ENCODE data around the gene ANXA2.
"Not testable (repeated sequence)": the region's sequence is repeated elsewhere in the genome, so short reads cannot be mapped to it uniquely, and the experiment has no call there.

ANXA2 gene

GRCh38 chr15:60423537-60423936, 25.8 kb upstream of the ANXA2 start:
- Histone ChIP-seq H3K27me3 (ENCODE audit: control insufficient read depth in 1 of 2, insufficient read depth in 2 of 2, low read length in 2 of 2) (no peaks in the 10 kb centered on the region), H3K36me3 (ENCODE audit: control insufficient read depth in 1 of 2, insufficient read depth in 2 of 2, low read length in 2 of 2) (peaks cover 2 to 6% of the 10 kb centered on the region in 2 donors), H3K27ac (ENCODE audit: low read depth, low read length) (no peak overlapping the region), H3K9ac (ENCODE audit: low read depth in 1 of 2, low read length in 2 of 2) (no peak overlapping the region), H3K4me3 (ENCODE audit: low read depth in 1 of 2, low read length in 2 of 2) (no peak overlapping the region), H3K9me3 (ENCODE audit: control insufficient read depth in 1 of 2, low read length in 2 of 2) (no peaks in the 10 kb centered on the region), H3K4me1 (ENCODE audit: control insufficient read depth in 1 of 2, insufficient read depth in 2 of 2, low read length in 2 of 2) (peaks cover 0 to 26% of the 10 kb centered on the region in 2 donors)

GRCh38 chr15:60421544-60421943, 23.8 kb upstream of the ANXA2 start:
- H3K27ac ChIP-seq (ENCODE audit: low read depth, low read length): no peak overlapping the region
- H3K4me1 ChIP-seq (ENCODE audit: control insufficient read depth in 1 of 2, insufficient read depth in 2 of 2, low read length in 2 of 2): peaks cover 4 to 26% of the 10 kb centered on the region in 2 donors
- no peak overlapping the region for H3K9ac ChIP-seq (ENCODE audit: low read depth in 1 of 2, low read length in 2 of 2)
- H3K36me3 ChIP-seq (ENCODE audit: control insufficient read depth in 1 of 2, insufficient read depth in 2 of 2, low read length in 2 of 2): no peaks in the 10 kb centered on the region
- no peaks in the 10 kb centered on the region for H3K27me3 ChIP-seq (ENCODE audit: control insufficient read depth in 1 of 2, insufficient read depth in 2 of 2, low read length in 2 of 2)
- no peak overlapping the region for H3K4me3 ChIP-seq (ENCODE audit: low read depth in 1 of 2, low read length in 2 of 2)
- H3K9me3 ChIP-seq (ENCODE audit: control insufficient read depth in 1 of 2, low read length in 2 of 2): no peaks in the 10 kb centered on the region

DNA sequence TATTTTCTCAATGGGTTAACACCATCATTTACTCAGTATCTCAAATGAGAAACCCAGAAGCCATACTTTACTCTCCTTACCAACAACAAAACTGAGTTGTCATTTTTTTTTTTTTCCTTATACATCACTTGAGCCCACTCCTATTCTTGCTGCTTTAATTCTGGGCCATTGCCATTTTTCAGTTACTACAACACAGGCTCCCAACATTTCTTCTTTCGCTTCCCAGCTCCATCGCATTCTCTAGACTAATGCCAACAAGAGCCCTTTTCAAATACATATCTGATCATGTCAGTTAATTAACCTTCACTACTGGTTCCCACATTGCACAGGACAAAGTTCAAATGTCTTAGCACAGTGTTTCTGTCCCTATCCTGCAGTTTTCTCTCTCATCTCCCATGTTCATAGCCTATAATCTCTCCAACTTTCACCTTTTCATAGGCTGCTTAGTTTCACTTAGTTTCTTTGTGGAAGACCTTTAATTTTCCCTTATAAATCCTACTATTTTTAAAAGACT, 22.5 kb upstream of the ANXA2 start:
- Histone ChIP-seq H3K4me3 (ENCODE audit: low read depth in 1 of 2, low read length in 2 of 2) (no peak overlapping the region), H3K27ac (ENCODE audit: low read depth, low read length) (no peak overlapping the region), H3K9ac (ENCODE audit: low read depth in 1 of 2, low read length in 2 of 2) (no peak overlapping the region), H3K36me3 (ENCODE audit: control insufficient read depth in 1 of 2, insufficient read depth in 2 of 2, low read length in 2 of 2) (no peaks in the 10 kb centered on the region), H3K9me3 (ENCODE audit: control insufficient read depth in 1 of 2, low read length in 2 of 2) (no peaks in the 10 kb centered on the region), H3K27me3 (ENCODE audit: control insufficient read depth in 1 of 2, insufficient read depth in 2 of 2, low read length in 2 of 2) (no peaks in the 10 kb centered on the region), H3K4me1 (ENCODE audit: control insufficient read depth in 1 of 2, insufficient read depth in 2 of 2, low read length in 2 of 2) (peaks cover 4 to 26% of the 10 kb centered on the region in 2 donors)

DNA sequence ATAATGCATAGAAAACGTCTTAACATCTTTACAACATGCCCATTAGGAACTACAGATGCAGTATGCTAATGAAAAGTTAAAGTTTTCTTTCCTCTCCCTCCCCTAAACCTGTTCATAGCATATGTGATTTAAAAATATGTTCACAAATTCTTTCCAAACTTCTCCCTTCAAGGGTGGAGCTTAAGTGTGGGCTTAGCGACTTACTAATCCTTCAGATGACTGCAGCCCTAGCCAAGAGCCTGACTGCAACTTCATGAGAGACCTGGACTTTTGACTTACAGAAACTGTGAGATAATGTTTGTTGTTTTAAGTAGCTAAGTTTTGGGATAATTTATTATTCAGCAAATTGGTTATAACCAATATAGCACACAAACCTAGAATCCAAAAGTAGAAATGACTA, 22.0 kb upstream of the ANXA2 start:
- Histone ChIP-seq H3K4me3 (ENCODE audit: low read depth in 1 of 2, low read length in 2 of 2) (no peak overlapping the region), H3K9me3 (ENCODE audit: control insufficient read depth in 1 of 2, low read length in 2 of 2) (no peaks in the 10 kb centered on the region), H3K36me3 (ENCODE audit: control insufficient read depth in 1 of 2, insufficient read depth in 2 of 2, low read length in 2 of 2) (no peaks in the 10 kb centered on the region), H3K9ac (ENCODE audit: low read depth in 1 of 2, low read length in 2 of 2) (no peak overlapping the region), H3K27me3 (ENCODE audit: control insufficient read depth in 1 of 2, insufficient read depth in 2 of 2, low read length in 2 of 2) (no peaks in the 10 kb centered on the region), H3K27ac (ENCODE audit: low read depth, low read length) (no peak overlapping the region), H3K4me1 (ENCODE audit: control insufficient read depth in 1 of 2, insufficient read depth in 2 of 2, low read length in 2 of 2) (peaks cover 4 to 26% of the 10 kb centered on the region in 2 donors)

- Histone ChIP-seq H3K4me1 (ENCODE audit: control insufficient read depth in 1 of 2, insufficient read depth in 2 of 2, low read length in 2 of 2) (peaks cover 4 to 24% of the 10 kb centered on the region in 2 donors), H3K4me3 (ENCODE audit: low read depth in 1 of 2, low read length in 2 of 2) (no peak overlapping the region), H3K36me3 (ENCODE audit: control insufficient read depth in 1 of 2, insufficient read depth in 2 of 2, low read length in 2 of 2) (no peaks in the 10 kb centered on the region), H3K27me3 (ENCODE audit: control insufficient read depth in 1 of 2, insufficient read depth in 2 of 2, low read length in 2 of 2) (no peaks in the 10 kb centered on the region), H3K9me3 (ENCODE audit: control insufficient read depth in 1 of 2, low read length in 2 of 2) (no peaks in the 10 kb centered on the region), H3K27ac (ENCODE audit: low read depth, low read length) (no peak overlapping the region), H3K9ac (ENCODE audit: low read depth in 1 of 2, low read length in 2 of 2) (no peak overlapping the region)
These were observed 20.3 kb upstream of the ANXA2 start for GRCh38 chr15:60418096-60418495.

DNA sequence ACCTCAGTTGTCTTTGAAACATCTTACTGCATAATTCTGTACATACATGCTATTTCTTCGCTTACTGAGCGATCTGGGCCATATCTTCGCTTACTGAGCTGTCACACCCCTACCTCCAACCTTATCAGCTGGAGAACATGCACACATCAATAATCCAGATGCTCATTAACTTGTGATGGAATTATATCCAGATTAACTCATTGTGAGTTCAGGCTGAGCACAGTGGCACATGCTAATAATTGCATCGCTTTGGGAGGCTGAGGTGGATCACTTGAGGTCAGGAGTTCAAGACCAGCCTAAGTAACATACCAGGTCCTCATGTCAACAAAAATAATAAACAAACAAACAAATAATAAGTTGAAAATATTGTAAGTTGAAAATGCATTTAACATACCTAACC, 19.3 kb upstream of the ANXA2 start:
- peaks cover 4 to 26% of the 10 kb centered on the region in 2 donors for H3K4me1 ChIP-seq (ENCODE audit: control insufficient read depth in 1 of 2, insufficient read depth in 2 of 2, low read length in 2 of 2)
- no peak overlapping the region for H3K4me3 ChIP-seq (ENCODE audit: low read depth in 1 of 2, low read length in 2 of 2)
- H3K27me3 ChIP-seq (ENCODE audit: control insufficient read depth in 1 of 2, insufficient read depth in 2 of 2, low read length in 2 of 2): no peaks in the 10 kb centered on the region
- H3K27ac ChIP-seq (ENCODE audit: low read depth, low read length): no peak overlapping the region
- no peaks in the 10 kb centered on the region for H3K36me3 ChIP-seq (ENCODE audit: control insufficient read depth in 1 of 2, insufficient read depth in 2 of 2, low read length in 2 of 2)
- H3K9ac ChIP-seq (ENCODE audit: low read depth in 1 of 2, low read length in 2 of 2): no peak overlapping the region
- no peaks in the 10 kb centered on the region for H3K9me3 ChIP-seq (ENCODE audit: control insufficient read depth in 1 of 2, low read length in 2 of 2)

GRCh38 chr15:60416484-60416883, 18.7 kb upstream of the ANXA2 start:
- H3K27me3 ChIP-seq (ENCODE audit: control insufficient read depth in 1 of 2, insufficient read depth in 2 of 2, low read length in 2 of 2): no peaks in the 10 kb centered on the region
- peaks cover 4 to 26% of the 10 kb centered on the region in 2 donors for H3K4me1 ChIP-seq (ENCODE audit: control insufficient read depth in 1 of 2, insufficient read depth in 2 of 2, low read length in 2 of 2)
- H3K9me3 ChIP-seq (ENCODE audit: control insufficient read depth in 1 of 2, low read length in 2 of 2): no peaks in the 10 kb centered on the region
- no peak overlapping the region for H3K27ac ChIP-seq (ENCODE audit: low read depth, low read length)
- no peak overlapping the region for H3K4me3 ChIP-seq (ENCODE audit: low read depth in 1 of 2, low read length in 2 of 2)
- no peaks in the 10 kb centered on the region for H3K36me3 ChIP-seq (ENCODE audit: control insufficient read depth in 1 of 2, insufficient read depth in 2 of 2, low read length in 2 of 2)
- no peak overlapping the region for H3K9ac ChIP-seq (ENCODE audit: low read depth in 1 of 2, low read length in 2 of 2)

DNA sequence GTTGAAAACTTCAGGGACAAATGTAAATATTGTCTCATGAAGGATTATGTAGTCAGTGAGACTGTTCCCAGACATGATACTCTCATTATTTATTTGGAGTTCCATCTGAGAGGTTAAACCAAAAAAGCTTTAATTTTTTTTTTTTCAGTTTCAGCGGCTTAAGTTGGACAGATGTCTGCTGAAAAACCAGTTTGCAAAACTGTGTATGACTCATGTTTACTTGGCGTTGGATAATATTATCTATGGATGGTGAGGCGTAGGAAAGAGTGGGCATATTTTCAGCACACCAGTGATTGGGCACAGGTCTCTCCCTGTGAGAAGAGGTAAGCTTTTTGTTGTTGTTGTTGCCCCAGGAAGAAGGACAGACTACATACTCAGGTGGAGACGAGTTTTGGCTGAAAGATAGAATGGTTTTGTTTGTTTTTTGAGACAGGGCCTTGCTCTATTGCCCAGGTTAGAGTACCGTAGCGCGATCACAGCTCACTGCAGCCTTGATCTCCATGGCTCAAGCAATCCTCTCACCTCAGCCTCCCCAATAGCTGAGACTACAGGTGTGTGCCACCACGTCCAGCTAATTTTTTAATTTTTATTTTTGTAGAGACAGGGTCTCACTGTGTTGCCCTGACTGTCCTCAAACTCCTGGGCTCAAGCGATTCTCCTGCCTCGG, 16.4 kb upstream of the ANXA2 start:
- H3K27ac ChIP-seq (ENCODE audit: low read depth, low read length): no peak overlapping the region
- H3K4me3 ChIP-seq (ENCODE audit: low read depth in 1 of 2, low read length in 2 of 2): no peak overlapping the region
- H3K4me1 ChIP-seq (ENCODE audit: control insufficient read depth in 1 of 2, insufficient read depth in 2 of 2, low read length in 2 of 2): peaks cover 5 to 10% of the 10 kb centered on the region in 2 donors
- H3K27me3 ChIP-seq (ENCODE audit: control insufficient read depth in 1 of 2, insufficient read depth in 2 of 2, low read length in 2 of 2): no peaks in the 10 kb centered on the region
- no peak overlapping the region for H3K9ac ChIP-seq (ENCODE audit: low read depth in 1 of 2, low read length in 2 of 2)
- no peaks in the 10 kb centered on the region for H3K9me3 ChIP-seq (ENCODE audit: control insufficient read depth in 1 of 2, low read length in 2 of 2)
- H3K36me3 ChIP-seq (ENCODE audit: control insufficient read depth in 1 of 2, insufficient read depth in 2 of 2, low read length in 2 of 2): no peaks in the 10 kb centered on the region

DNA sequence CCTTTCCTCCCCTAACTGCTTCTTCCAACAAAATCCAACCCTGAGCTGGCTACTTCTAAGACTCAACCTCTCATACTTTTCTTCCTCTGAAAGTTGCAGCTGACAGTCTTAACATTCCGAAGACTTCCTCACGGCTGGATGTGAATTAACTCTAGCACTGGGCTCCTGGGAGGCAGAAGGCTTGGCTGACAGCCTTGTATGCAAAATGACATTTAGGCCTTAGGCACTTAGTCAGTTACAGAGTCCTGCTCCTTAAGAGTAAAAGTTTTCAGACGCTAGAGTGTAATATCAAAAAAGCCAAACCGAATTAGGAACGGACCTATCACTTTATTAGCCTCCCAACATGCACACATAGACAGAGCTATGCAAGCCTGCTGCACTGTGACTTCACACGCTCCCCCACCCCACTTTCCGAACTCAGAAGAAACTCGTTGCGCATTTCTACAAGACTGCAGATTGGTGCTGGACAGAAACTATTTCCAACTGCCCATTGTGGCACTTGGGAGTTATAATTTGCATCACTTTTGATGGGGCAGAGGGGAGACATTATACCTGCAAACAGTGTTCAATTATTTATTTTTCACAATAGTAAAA, 15.5 kb upstream of the ANXA2 start:
- H3K9me3 ChIP-seq (ENCODE audit: control insufficient read depth in 1 of 2, low read length in 2 of 2): no peaks in the 10 kb centered on the region
- H3K27ac ChIP-seq (ENCODE audit: low read depth, low read length): no peak overlapping the region
- no peak overlapping the region for H3K9ac ChIP-seq (ENCODE audit: low read depth in 1 of 2, low read length in 2 of 2)
- H3K36me3 ChIP-seq (ENCODE audit: control insufficient read depth in 1 of 2, insufficient read depth in 2 of 2, low read length in 2 of 2): no peaks in the 10 kb centered on the region
- peaks cover 12 to 18% of the 10 kb centered on the region in 2 donors for H3K4me1 ChIP-seq (ENCODE audit: control insufficient read depth in 1 of 2, insufficient read depth in 2 of 2, low read length in 2 of 2)
- H3K4me3 ChIP-seq (ENCODE audit: low read depth in 1 of 2, low read length in 2 of 2): no peak overlapping the region
- H3K27me3 ChIP-seq (ENCODE audit: control insufficient read depth in 1 of 2, insufficient read depth in 2 of 2, low read length in 2 of 2): no peaks in the 10 kb centered on the region

- not testable (repeated sequence) for H3K9me3 ChIP-seq (ENCODE audit: control insufficient read depth in 1 of 2, low read length in 2 of 2); H3K27me3 ChIP-seq (ENCODE audit: control insufficient read depth in 1 of 2, insufficient read depth in 2 of 2, low read length in 2 of 2); H3K9ac ChIP-seq (ENCODE audit: low read depth in 1 of 2, low read length in 2 of 2); H3K36me3 ChIP-seq (ENCODE audit: control insufficient read depth in 1 of 2, insufficient read depth in 2 of 2, low read length in 2 of 2); H3K27ac ChIP-seq (ENCODE audit: low read depth, low read length); H3K4me3 ChIP-seq (ENCODE audit: low read depth in 1 of 2, low read length in 2 of 2)
- peaks cover 17 to 22% of the 10 kb centered on the region in 2 donors for H3K4me1 ChIP-seq (ENCODE audit: control insufficient read depth in 1 of 2, insufficient read depth in 2 of 2, low read length in 2 of 2)
These were observed 15.0 kb upstream of the ANXA2 start for GRCh38 chr15:60412807-60413206.
